HK-2 (cell line): Measurements from ENCODE around the gene FOXN3.

Experiments
- DNase-seq: peaks from one replicate; pipeline ENCODE4 v3.0.0-alpha.2; 2018; ENCODE audit not compliant: unreplicated experiment

Gene FOXN3

GRCh38 chr14:89382901-89383845 is 33.9 kb downstream of the FOXN3 start:
- no peak for DNase-seq

- no peak for DNase-seq
Measured at GRCh38 chr14:89382487-89382886, 34.5 kb downstream of the FOXN3 start.

GRCh38 chr14:89379891-89380820 is 36.9 kb downstream of the FOXN3 start:
- no peak for DNase-seq

- no peak for DNase-seq
Measured at GRCh38 chr14:89379006-89379405, 38.0 kb downstream of the FOXN3 start.

- peak; percentile 34 for DNase-seq
Measured at GRCh38 chr14:89378119-89378518, 38.9 kb downstream of the FOXN3 start.

- DNase-seq: no peak
Measured at GRCh38 chr14:89377544-89377943, 39.5 kb downstream of the FOXN3 start.

GRCh38 chr14:89374908-89375307 is 42.1 kb downstream of the FOXN3 start:
- no peak for DNase-seq

- DNase-seq: no peak
Measured at GRCh38 chr14:89373185-89373584, 43.8 kb downstream of the FOXN3 start.

GRCh38 chr14:89372512-89372883 is 44.5 kb downstream of the FOXN3 start:
- DNase-seq: no peak

- DNase-seq: no peak
Measured at GRCh38 chr14:89371585-89372511, 45.2 kb downstream of the FOXN3 start.

- DNase-seq: no peak
Measured at GRCh38 chr14:89370781-89371180, 46.3 kb downstream of the FOXN3 start.

- no peak for DNase-seq
Measured at GRCh38 chr14:89370381-89370780, 46.7 kb downstream of the FOXN3 start.

- DNase-seq: no peak
Measured at GRCh38 chr14:89369656-89370055, 47.4 kb downstream of the FOXN3 start.

GRCh38 chr14:89368490-89369477 is 48.2 kb downstream of the FOXN3 start:
- DNase-seq: no peak

GRCh38 chr14:89367779-89368120 is 49.3 kb downstream of the FOXN3 start:
- no peak for DNase-seq

GRCh38 chr14:89366864-89367778 is 49.9 kb downstream of the FOXN3 start:
- DNase-seq: no peak

- DNase-seq: no peak
Measured at GRCh38 chr14:89365061-89365801, 51.8 kb downstream of the FOXN3 start.

- no peak for DNase-seq
Measured at GRCh38 chr14:89364316-89364715, 52.7 kb downstream of the FOXN3 start.

GRCh38 chr14:89360277-89360676 is 56.8 kb downstream of the FOXN3 start:
- no peak for DNase-seq
